Stimulated activated naive CD4-positive, alpha-beta T cell treated with Interleukin-2 at 50 U/mL for 16 hours (primary cell): Measurements from ENCODE around the gene CHCHD5.
"Not testable (repeated sequence)": the region's sequence is repeated elsewhere in the genome, so short reads cannot be mapped to it uniquely, and the experiment has no call there.

Source experiments
- DNase-seq: peaks from one replicate; lab custom pipeline; 2025; lab: John Stamatoyannopoulos, UW

The CHCHD5 gene, protein sequence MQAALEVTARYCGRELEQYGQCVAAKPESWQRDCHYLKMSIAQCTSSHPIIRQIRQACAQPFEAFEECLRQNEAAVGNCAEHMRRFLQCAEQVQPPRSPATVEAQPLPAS

DNA sequence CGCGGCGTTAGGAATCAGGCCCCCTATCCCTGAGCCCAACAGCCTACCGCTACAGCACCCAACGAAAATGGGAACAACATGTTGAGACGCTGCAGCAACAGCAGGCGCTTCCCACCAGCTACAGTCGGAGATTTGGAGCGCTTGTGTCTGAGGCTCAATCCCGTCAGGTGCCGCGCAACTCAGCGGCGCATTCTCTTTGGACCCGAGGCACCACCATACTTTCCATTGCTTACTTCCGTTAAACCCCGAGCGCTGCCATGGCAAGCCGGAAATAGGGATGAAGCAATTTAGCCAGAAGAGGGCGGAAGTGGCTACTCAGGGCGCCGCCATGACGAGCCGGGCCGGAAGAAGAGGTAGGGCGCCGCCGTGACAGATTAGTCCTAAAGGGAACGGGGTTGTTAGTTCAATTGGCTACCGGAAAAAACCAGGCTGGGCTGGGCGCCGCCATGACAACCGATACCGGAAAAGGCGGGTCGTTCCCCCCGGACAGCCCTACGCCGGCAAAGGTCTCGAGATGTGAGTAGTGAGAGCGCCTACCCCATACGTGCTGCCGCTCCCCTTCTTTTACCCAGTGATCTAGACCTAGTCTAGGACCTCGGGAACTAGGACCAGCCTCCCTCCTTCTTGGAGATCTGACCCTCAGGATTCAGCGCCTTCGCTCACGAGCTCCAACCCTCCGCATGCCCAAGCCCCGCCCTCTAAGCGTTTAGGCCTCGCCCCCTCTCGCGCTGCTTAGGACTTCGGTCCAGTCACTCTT, at the start of gene CHCHD5:
CHCHD5 (plus strand) TSS at position 476 of the 757 bp plus-strand sequence; CDS start at position 515, 39 bp downstream.
- DNase-seq = peak; percentile 93

DNA sequence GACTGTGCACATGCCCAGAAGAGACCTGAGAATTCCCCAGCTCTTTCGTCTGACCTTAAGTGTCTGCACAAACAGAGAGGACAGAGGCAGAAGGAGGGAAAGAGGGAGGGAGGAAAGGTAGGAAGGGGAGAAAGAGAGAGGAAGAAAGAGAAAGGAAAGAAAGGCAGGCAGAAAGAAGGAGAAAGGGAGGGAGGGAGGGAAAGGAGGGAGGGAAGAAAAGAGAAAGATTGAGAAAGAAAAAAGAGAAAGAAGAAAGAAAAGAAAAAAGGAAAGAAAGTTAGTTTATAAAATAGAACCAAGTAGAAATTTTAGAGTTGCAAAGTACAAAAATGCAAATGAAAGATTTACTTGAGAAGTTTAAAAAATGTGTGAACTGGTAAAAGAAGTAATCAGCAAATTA, 49.6 kb upstream of the CHCHD5 start:
- DNase-seq = no peak

DNA sequence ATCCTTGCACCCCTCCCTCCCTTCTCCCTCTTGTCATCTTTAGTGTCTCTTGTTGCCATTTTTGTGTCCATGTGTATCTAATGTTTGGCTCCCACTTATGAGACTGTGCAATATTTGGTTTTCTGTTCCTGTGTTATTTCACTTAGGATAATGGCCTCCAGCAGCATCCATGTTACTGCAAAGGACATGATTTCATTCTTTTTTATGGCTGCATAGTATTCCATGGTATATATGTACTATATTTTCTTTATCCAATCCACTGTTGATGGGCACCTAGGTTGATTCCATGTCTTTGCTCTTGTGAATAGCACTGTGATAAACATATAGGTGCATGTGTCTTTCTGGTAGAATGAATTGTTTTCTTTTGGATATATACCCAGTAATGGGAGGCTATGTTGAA, 47.7 kb upstream of the CHCHD5 start:
- not testable (repeated sequence) for DNase-seq

DNA sequence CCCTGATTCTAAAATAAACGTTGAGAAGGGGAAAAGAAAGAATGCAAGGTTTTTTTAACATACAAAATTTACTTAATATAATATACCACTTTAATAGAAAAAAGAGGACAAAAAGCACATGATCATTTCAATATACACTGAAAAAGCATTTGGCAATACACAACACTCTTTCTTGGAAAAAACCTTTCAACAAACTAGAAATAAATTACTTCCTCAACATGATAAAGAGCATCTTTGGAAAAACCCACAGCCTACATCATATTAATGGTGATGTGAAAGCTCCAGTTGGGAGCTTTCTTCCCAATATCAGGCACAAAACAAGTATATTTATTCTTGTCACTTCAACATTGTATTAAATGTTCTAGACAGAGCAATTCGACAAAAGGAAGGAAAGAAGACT, 45.1 kb upstream of the CHCHD5 start:
- no peak for DNase-seq

DNA sequence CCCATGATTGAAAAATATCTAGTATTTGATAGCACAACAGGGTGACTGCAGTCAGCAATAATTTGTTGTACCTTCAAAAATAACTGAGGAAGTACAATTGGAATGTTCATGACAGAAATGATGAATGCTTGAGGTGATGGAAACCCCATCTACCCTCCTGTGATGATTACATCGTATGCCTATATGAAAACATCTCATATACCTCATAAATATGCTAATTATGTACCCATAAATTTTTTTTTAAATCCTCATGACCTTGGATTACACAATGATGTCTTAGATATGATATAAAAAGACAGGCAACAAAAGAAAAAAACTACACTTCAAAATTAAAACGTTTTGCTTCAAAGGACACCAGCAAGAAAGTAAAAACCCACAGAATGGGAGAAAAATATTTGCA, 43.5 kb upstream of the CHCHD5 start:
- no peak for DNase-seq

DNA sequence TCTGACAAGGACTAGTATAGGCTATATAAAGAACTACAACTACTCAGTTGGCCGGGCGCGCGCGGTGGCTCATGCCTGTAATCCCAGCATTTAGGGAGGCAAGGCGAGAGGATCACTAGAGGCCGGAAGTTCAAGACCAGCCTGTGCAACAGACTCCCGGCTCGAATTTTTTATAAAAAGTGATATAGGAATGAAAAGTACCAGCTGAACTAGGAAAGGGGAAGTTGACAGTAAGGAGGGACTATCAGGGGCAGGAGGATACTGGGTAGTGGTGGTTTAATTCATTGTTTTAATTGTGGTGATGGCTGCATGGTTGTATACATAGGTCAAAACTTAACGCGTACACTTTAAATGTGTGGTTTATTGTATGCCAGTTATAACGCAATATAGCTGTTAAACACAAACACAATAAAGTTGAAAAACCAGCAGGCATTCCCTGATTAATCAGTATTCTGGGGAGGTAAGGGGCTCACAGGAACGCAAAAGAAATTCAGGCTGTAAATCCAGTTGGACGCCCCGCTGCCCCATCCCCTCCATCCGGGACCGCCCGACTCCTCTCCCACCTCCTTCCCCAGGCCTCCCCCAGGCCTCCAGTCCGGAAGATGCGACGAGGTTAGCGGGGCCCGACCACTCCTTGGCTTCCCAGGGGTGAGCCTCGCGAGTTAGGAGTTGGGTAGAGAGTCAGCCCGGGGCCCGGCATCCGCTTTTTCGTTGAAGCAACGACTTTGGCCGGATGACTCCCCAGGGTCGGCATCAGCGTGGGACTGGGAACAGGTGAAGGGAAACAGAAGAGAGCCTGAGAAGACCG, 42.9 kb upstream of the CHCHD5 start:
- DNase-seq = peak; percentile 74

DNA sequence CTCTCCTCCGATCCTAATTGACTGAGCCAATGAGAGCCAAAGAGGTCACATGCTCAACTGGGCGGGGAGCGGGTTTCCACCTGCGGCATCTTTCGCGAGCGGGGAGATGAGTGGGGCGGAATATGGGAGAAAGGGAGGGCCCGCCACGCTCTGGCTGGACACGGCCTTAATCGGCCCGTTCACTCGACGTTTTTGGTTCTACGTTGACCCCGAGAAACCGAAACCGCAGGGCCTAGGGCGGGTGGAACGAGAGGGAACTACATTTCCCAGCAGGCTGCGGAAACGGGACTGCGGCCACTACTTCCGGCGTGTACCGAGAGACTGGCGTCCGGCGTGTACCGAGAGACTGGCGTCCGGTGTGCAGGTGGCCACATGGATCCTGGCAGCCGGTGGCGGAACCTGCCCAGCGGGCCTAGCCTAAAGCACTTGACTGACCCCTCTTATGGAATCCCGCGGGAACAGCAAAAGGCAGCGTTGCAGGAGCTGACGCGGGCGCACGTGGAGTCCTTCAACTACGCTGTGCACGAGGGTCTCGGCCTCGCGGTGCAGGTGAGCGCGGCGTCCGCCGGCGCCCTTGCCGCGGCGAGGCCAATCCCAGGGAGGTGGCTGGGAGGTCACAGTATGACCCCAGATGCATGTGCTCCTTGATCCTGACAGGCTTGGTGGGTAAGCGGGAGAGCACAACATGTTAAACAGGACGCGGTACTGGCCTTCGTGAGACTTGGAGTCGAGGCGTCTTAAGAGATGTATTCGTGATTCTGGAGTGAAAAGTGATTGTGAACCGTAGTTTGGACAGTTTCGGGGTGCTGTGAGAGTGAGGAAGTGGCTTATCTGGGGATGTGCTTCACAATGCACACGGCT, 42.1 kb upstream of the CHCHD5 start, which contains the start of gene POLR1B:
POLR1B (plus strand) TSS at position 343 of the 861 bp plus-strand sequence; CDS start at position 373, 30 bp downstream.
- DNase-seq = peak; percentile 78

DNA sequence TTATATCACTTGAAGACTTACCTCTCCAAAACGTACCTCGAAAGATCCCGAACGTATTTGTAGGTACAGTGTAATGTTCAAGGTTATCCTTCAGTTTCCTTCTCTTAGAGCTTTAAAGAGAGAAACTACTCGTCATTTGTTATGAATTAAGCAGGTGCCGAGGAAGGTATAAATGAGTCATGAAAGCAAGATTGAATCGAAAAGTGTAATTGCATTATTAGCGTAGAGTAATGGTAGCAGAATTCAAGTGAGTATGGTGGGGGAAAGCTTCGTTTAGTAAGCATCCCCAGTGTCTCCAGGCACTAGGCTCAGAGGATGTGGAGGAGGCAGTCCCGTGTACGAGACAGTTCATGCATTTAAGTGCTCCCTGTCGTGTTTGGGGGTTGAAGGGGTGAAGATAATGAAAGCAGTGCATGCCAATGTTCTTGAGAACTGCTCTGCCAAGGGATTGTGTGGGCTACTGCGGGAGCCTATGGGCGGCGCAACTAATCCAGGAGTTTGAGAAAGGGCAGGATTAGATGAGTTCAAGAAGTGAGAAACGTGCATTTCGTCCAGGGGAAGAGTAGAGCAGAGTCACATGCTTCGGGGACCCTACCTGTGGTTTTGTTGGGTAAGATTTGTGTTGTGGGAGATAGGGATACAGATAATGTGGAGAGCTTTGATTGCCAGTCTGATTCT, 41.3 kb upstream of the CHCHD5 start:
- DNase-seq = peak; percentile 21

DNA sequence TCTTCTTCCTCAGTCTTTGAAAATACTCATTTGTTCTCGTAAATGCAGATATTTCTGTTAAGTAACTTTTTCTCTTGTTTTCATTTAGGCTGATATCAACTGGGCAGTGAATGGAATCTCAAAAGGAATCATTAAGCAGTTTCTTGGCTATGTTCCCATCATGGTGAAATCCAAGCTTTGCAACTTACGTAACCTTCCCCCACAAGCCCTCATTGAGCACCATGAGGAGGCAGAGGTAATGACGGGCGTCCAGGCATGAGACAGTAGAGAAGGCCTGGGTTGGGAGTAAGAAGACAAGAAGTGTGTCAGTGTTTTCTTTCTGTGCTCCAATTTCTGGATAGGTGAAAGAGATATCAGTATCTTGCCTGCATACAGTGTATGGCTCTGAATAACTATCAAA, 37.1 kb upstream of the CHCHD5 start:
- DNase-seq = no peak

DNA sequence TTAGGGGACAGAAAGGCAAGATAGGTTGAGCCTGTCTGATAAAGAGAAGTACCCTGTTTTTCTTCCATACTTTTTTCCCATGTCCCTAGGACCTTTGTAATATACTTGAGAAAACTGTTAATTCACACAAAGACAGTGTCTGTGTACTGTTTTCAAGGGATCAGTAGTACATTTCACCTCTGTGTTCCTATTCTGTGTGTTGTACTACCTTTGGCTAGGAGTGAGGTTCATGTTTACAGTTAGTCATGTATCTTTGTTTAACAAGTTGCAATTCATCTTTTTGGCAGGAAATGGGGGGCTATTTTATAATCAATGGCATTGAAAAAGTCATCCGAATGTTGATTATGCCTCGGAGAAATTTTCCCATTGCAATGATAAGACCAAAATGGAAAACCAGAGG, 35.4 kb upstream of the CHCHD5 start:
- no peak for DNase-seq

DNA sequence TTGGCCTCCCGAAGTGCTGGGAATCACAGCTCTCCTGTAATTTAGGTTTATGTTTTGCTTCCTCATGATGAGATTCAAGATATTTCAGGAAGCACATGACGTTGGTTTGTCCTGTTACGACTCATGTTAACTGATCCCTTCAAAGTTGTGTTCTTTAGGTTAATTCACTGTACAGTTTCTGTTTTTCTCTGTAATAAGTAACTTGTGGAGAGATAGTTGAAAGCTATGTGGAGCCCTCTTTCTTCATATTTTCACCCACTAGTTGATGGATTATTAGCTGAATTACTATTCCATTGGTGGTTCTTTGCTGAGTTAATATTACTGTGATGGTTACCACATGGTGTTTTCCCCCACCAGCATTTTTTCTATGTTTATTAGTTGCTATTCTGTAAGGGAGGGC, 18.3 kb upstream of the CHCHD5 start:
- DNase-seq = no peak

DNA sequence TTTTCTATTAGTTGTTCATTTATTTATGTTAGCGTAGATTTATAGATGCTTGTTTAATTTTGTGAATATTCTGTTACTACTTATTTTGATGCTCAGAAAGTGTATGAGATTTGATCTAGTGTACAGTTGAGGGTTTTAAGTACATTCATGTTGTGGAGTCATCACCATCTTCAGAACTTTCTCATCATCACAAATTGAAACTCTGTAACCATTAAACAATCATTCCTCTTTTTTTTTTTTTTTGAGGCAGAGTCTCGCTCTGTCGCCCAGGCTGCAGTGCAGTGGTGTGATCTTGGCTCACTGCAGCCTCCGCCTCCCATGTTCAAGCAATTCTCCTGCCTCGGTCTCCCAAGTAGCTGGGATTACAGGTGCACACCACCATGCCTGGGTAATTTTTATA, 17.9 kb upstream of the CHCHD5 start:
- DNase-seq = not testable (repeated sequence)

DNA sequence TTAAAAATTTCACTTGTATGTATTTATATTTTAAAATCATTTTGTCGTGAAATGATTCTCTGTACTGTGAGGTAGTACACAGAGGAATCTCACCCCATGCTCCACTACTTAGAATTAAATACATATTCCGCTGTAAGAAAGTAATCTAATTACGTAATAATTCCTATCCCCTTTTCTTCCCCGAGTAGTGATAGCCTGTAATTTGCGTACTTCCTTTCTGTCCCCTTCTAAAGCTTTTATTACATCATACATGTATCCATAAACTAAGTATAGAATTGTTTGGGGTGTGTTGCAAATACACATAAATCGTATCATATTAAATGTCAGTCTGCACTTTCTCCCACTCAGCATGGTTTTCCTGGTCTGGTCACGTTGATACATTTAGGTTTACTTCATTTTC, 12.4 kb upstream of the CHCHD5 start:
- DNase-seq = no peak

DNA sequence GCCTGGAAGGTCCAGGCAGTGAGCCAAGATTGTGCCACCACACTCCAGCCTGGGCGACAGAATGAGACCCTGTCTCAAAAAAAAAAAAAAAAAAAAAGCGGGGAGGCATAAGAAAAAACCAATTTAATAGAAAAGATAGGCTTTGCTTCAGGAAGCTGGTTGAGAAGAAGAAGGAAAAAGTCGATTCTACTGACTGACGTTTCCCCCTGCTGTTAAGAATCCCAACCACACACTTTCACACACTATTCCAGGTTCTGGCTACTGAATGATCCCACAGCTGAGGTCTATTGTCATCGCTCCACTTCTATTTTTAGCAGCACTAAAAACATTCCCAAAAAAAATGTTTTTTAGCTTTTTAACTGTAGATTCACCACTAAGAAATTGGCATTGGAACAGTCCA, 6.7 kb upstream of the CHCHD5 start:
- no peak for DNase-seq

DNA sequence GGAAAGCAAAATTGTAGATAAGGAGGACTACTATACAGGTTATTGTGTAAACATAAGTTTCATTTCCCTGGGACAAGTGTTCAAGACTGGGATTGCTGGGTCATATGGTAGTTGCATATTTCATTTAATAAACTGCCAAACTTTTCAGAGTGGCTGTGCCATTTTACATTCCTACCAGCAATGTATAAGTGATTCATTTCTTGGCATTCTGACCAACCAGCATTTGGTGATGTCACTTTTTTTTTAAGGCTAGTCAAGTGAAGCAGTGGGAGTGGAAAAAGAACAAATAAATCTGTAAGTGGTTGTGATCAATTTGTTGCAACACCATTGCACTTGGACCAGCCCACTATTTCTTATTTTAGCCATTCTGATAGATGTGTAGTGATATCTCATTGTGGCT, 5.2 kb upstream of the CHCHD5 start:
- no peak for DNase-seq

DNA sequence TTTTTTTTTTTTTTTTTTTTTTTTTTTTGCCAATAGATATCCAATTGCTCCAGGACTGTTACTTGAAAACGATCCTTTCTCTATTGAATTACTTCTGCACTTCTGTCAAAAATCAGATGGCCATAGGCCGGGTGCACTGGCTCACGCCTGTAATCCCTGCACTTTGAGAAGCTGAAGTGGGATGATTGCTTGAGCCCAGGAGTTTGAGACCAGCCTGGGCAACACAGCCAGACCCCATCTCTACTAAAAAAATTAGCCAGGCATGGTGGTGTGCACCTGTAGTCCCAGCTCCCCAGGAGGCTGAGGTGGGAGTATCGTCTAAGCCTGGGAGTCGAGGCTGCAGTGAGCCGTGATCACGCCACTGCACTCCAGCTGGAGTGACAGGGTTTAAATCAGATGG, 4.3 kb upstream of the CHCHD5 start:
- no peak for DNase-seq

DNA sequence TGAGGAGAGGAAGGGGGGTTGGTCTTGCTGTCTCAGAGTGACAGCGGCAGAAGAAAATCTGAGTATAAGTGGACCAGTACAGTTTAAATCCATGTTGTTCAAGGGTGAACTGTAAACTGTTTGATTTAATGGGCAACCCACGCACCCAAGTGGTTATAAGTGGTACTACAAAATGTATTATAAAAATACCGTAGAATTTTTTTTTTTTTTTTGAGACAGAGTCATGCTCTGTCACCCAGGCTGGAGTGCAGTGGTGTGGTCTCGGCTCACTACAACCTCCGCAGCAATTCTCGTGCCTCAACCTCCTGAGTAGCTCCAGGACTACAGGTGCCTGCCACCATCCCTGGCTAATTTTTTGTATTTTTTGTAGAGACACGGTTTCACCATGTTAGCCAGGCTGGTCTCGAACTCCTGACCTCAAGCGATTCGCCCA, 2.1 kb upstream of the CHCHD5 start:
- peak; percentile 16 for DNase-seq

DNA sequence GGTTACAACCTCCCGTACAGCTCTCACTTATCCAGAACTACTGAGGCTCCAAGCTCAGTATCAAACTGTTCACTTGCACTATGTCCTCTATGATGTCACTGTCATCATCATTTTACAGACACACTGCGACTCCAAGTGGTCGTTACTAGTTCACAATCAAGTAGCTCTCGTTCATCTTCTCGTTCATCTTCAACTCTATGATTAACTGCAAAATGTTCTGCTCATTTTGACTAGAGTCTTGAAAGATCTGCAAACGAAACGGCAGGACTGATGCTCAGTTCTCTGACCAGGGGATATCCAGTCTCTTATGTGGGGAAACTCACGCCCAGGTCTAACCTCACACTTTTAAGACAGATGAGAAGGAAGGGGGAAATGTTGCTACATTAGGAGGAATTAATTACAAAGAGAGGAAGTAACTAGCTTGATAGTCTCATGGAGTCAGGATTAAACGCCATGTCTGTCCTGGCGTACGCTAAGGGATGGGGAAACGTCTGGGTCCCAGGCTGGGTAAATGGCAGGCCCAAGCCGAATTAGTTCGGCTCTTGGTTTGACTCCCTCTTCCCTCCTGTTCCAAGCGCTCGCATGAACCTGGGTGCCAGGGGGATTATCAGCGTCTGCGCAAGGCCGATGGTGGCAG, 794 bp upstream of the CHCHD5 start:
- no peak for DNase-seq

DNA sequence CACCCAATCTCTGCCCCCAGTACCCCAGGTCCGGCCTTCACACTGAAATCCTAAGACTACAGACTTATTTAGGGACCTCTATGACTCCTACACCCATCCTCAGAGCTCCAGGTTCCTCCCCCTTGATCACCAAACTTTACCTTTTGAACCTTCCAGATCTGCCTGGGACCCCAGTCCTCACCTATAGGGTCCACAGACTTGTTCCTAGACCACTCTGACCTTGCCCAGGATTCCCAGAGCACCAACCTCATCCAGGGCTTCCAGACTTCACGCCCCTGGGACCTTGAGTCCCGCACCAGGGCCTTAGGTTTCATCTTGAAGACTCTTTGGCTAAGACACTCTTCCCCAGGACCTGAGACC, 462 bp downstream of the CHCHD5 start:
- no peak for DNase-seq

DNA sequence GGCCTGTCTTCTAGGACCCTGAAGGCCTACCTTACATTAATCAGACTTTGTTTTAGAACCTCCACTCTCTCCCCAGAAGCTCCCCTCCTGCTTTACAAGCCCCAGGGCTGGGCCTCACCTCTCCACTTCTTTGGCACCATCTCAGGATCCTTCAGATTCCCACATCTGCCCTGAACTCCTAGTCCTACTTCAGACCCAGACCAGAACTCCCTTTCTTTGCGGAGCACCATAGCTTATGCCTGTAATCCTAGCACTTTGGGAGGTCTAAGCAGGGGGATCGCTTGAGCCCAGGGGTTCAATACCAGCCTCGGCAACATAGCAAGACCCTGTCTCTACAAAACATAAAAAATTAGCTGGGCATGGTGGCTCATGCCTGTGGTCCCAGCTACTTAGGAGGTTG, 991 bp downstream of the CHCHD5 start:
- DNase-seq = no peak

DNA sequence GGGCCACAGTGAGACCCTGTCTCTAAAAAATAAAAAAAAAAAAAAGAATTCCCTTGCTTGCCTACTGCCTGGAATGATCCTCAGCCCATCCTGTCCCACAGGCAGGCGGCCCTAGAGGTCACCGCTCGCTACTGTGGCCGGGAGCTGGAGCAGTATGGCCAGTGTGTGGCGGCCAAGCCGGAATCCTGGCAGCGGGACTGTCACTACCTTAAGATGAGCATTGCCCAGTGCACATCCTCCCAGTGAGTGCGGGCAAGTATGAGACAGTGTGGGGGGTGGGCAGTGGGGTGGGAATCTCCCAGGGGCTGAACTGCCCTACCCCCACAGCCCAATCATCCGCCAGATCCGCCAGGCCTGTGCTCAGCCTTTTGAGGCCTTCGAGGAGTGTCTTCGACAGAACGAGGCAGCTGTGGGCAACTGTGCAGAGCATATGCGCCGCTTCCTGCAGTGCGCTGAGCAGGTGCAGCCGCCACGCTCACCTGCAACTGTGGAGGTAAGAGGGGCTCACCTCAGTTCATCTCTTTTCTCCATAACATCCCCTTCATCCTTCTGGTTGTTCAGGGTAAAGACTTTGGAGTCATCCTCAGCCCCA, 1.6 kb downstream of the CHCHD5 start:
- DNase-seq = no peak
